Gastrocnemius medialis (tissue), 4 donors: ENCODE measurements around the gene GHRH.

Experiments used
- CTCF ChIP-seq, 5 experiments: fragments of 450-650 bp in 3 of 5; fragments of 200-600 bp in 2 of 5; sonication (generic) in 2 of 5; IDR thresholded peaks in 4 of 5; conservative IDR thresholded peaks in 1 of 5; 1 replicate in 4 of 5; 2 replicates in 1 of 5; pipeline ENCODE4 v1.5.1; 2016 to 2019; ENCODE audit warnings: antibody characterized with exemption in 5 of 5, mild to moderate bottlenecking in 3 of 5, moderate library complexity in 3 of 5
- POLR2A ChIP-seq, 2 donors: fragments of 450-650 bp; IDR thresholded peaks; one replicate each; pipeline ENCODE4 v1.6.1; 2017; ENCODE audit warnings: antibody characterized with exemption in 2 of 2, mild to moderate bottlenecking in 2 of 2, moderate library complexity in 2 of 2

- no peak for TF ChIP-seq POLR2A (IDR thresholded peaks at IDR 0.05)
- no peak for TF ChIP-seq CTCF (IDR thresholded peaks at IDR 0.05 in 4 of 5, conservative IDR thresholded peaks at IDR 0.05 in 1 of 5)
These were observed 26.5 kb downstream of the GHRH start for GRCh38 chr20:37235065-37235464.
